Endothelial cell of umbilical vein (primary cell): ENCODE results near the gene CLNK. TPM values are rescaled to one million over a fixed set of nuclear protein-coding genes. Genes with fewer than 3 reads are reported as not detected.

Source experiments
- BruUV-seq: library from RNA; stranded (reverse); fragments of 400-500 nt; replicated peaks from 2 replicates; lab custom pipeline; 2021; lab: Mats Ljungman, UMichigan
- CTCF ChIA-PET: fragments of 300-600, 350-600 bp; sonication (Branson Sonifier 250); formaldehyde crosslinking; loops from one replicate; lab custom pipeline; 2021; ENCODE audit warnings: antibody characterized with exemption, inconsistent platforms; lab: Charles Lee
- POLR2A ChIA-PET: fragments of 300-600, 350-600 bp; sonication (Branson Sonifier 250); formaldehyde crosslinking; loops from one replicate; lab custom pipeline; 2021; ENCODE audit warnings: antibody characterized with exemption, inconsistent platforms; lab: Charles Lee
- DNase-seq: peaks from one replicate; pipeline ENCODE4 v3.0.0-alpha.2; 2011; ENCODE audit warnings: low read depth, low spot score
- FAIRE-seq: peaks from 2 replicates; lab custom pipeline; 2011; peaks lifted over from hg19 to GRCh38; lab: Jason Lieb, UNC
- H2AFZ ChIP-seq: 2 replicates; pipeline ENCODE4 v1.6.0; 2012; ENCODE audit warnings: low read depth, low read length, control low read depth, inconsistent platforms
- H3K27ac ChIP-seq: 2 replicates; pipeline ENCODE4 v1.5.1; 2011; ENCODE audit warnings: low read depth, mild to moderate bottlenecking, control low read depth, low read length, moderate library complexity; ENCODE audit not compliant: insufficient read depth
- H3K27me3 ChIP-seq, 2 experiments: 2 replicates each; pipeline versions ENCODE4 v1.6.0 to v1.6.1; 2011; ENCODE audit warnings: low read length in 2 of 2, mixed read lengths in 1 of 2; ENCODE audit not compliant: control insufficient read depth in 2 of 2, insufficient read depth in 2 of 2
- H3K36me3 ChIP-seq, 2 experiments: 2 replicates in 1 of 2; 3 replicates in 1 of 2; pipeline ENCODE4 v1.5.1; 2011; ENCODE audit warnings: low read length in 2 of 2, mild to moderate bottlenecking in 1 of 2, moderate library complexity in 1 of 2; ENCODE audit not compliant: control insufficient read depth in 2 of 2, insufficient read depth in 2 of 2; ENCODE audit errors: extremely low read depth in 1 of 2
- H3K4me1 ChIP-seq: 3 replicates; pipeline ENCODE4 v1.5.1; 2011; ENCODE audit warnings: mild to moderate bottlenecking, low read length; ENCODE audit not compliant: control insufficient read depth, insufficient read depth; ENCODE audit errors: extremely low read depth
- H3K4me2 ChIP-seq: 2 replicates; pipeline ENCODE4 v1.6.1; 2011; ENCODE audit warnings: low read length, control low read depth, mixed read lengths; ENCODE audit not compliant: insufficient read depth
- H3K4me3 ChIP-seq, 3 experiments: fragments of 200-600 bp in 1 of 3; sonication (generic), shearing (Covaris generic) in 1 of 3; replicated peaks in 1 of 3; 2 replicates each; pipeline ENCODE4 v1.5.1; 2011 to 2016; ENCODE audit warnings: control low read depth in 3 of 3, low read length in 3 of 3, mild to moderate bottlenecking in 2 of 3, inconsistent platforms in 1 of 3, low read depth in 1 of 3, moderate library complexity in 1 of 3; ENCODE audit not compliant: insufficient read depth in 1 of 3
- H3K79me2 ChIP-seq: 2 replicates; pipeline ENCODE4 v1.6.0; 2012; ENCODE audit warnings: low read length, inconsistent platforms; ENCODE audit not compliant: control insufficient read depth, insufficient read depth
- H3K9ac ChIP-seq: replicated peaks from 2 replicates; pipeline ENCODE3; 2011; ENCODE audit warnings: low read length, control low read depth; ENCODE audit not compliant: insufficient read depth; ENCODE audit errors: extremely low read depth
- H3K9me1 ChIP-seq: replicated peaks from 3 replicates; pipeline ENCODE4 v1.6.0; 2011; ENCODE audit warnings: mild to moderate bottlenecking, low read length; ENCODE audit not compliant: control insufficient read depth, insufficient read depth; ENCODE audit errors: extremely low read depth
- H3K9me3 ChIP-seq: replicated peaks from 2 replicates; pipeline ENCODE4 v1.5.1; 2012; ENCODE audit warnings: low read length, inconsistent platforms; ENCODE audit not compliant: control insufficient read depth, insufficient read depth
- H4K20me1 ChIP-seq: replicated peaks from 2 replicates; pipeline ENCODE3; 2011; ENCODE audit warnings: mild to moderate bottlenecking, low read length; ENCODE audit not compliant: control insufficient read depth, insufficient read depth; ENCODE audit errors: extremely low read depth
- CTCF ChIP-seq, 2 donors: IDR thresholded peaks; 1 replicate in 1 of 2; 2 replicates in 1 of 2; pipeline ENCODE4 v1.5.1; 2011; ENCODE audit warnings: low read length in 2 of 2, mild to moderate bottlenecking in 2 of 2, moderate library complexity in 2 of 2, control low read depth in 1 of 2, inconsistent platforms in 1 of 2, low read depth in 1 of 2; ENCODE audit not compliant: insufficient read depth in 1 of 2; ENCODE audit errors: extremely low read depth in 1 of 2
- EZH2 ChIP-seq: IDR thresholded peaks from 2 replicates; pipeline ENCODE4 v1.6.1; 2012; ENCODE audit warnings: borderline replicate concordance, low read depth, mild to moderate bottlenecking, moderate library complexity, low read length, inconsistent platforms; ENCODE audit not compliant: severe bottlenecking
- FOS ChIP-seq: IDR thresholded peaks from 2 replicates; pipeline ENCODE4 v1.6.1; 2011; ENCODE audit warnings: mild to moderate bottlenecking, low read length, moderate library complexity, borderline replicate concordance; ENCODE audit not compliant: insufficient read depth
- GATA2 ChIP-seq: IDR thresholded peaks from 2 replicates; pipeline ENCODE4 v1.7.0; 2011; ENCODE audit warnings: low read depth, mild to moderate bottlenecking, moderate library complexity, mixed read lengths, low read length; ENCODE audit not compliant: insufficient read length, insufficient read depth
- JUN ChIP-seq: IDR thresholded peaks from 2 replicates; pipeline ENCODE4 v1.6.1; 2011; ENCODE audit warnings: borderline replicate concordance, low read depth; ENCODE audit not compliant: insufficient read length, insufficient read depth
- MAX ChIP-seq: IDR thresholded peaks from 2 replicates; pipeline ENCODE4 v1.6.1; 2011; ENCODE audit not compliant: insufficient read depth, insufficient read length
- MYC ChIP-seq: IDR thresholded peaks from one replicate; pipeline ENCODE4 v1.6.1; 2011; ENCODE audit warnings: mild to moderate bottlenecking, low read depth, low read length
- POLR2A ChIP-seq: IDR thresholded peaks from 2 replicates; pipeline ENCODE4 v1.6.1; 2012; ENCODE audit warnings: low read depth, mild to moderate bottlenecking, control low read depth, low read length
- POLR2AphosphoS5 ChIP-seq: IDR thresholded peaks from 2 replicates; pipeline ENCODE4 v1.6.1; 2012; ENCODE audit warnings: low read depth, mild to moderate bottlenecking, control low read depth, low read length, moderate library complexity; ENCODE audit not compliant: insufficient read depth
- dilution Hi-C: fragments of 300-500 bp; cut with MboI; formaldehyde crosslinking; loops from one replicate; pipeline ENCODE4 v1.15.0; 2019; ENCODE audit warnings: low sequenced_read_pairs; ENCODE audit not compliant: extremely low pct_ligation_motif_present
- intact Hi-C: fragments of 100-400 bp; cut with micrococcal nuclease; formaldehyde crosslinking; loops from one replicate; pipeline ENCODE4 v1.10.0; 2022
- polyA plus RNA-seq, 4 experiments: library from polyadenylated mRNA; depleted of rRNA in 3 of 4; stranded (reverse) in 3 of 4; unstranded in 1 of 4; fragments of >200 nt; gene quantifications; 2 replicates each; pipeline versions ENCODE4 v1.2.1 to v1.2.3, GENCODE V29; 2011 to 2012; ENCODE audit warnings: missing spikeins in 1 of 4
- total RNA-seq: library from RNA; stranded (reverse); gene quantifications from 2 replicates; pipeline ENCODE4 v1.2.3, GENCODE V29; 2021

The CLNK gene
- total and polyA plus RNA-seq, 2 donors (not counting 3 experiments of a cell fraction or from before 2014, with no cell fraction given), result not detected

GRCh38 chr4:10470505-10470904 is 214.1 kb downstream of the CLNK start:
- Histone ChIP-seq H3K36me3 (no peaks in the 10 kb centered on the region), H3K9me1 (no peaks in the 10 kb centered on the region), H3K4me2 (no peak overlapping the region), H3K9me3 (no peaks in the 10 kb centered on the region), H4K20me1 (no peaks in the 10 kb centered on the region), H3K4me1 (no peaks in the 10 kb centered on the region), H3K4me3 (no peak overlapping the region), H3K9ac (no peak overlapping the region), H3K27ac (no peak overlapping the region), H3K79me2 (no peaks in the 10 kb centered on the region), H3K27me3 (peaks cover 3 to 7% of the 10 kb centered on the region in 2 experiments), H2AFZ (no peak overlapping the region)
- ChIA-PET POLR2A (no interaction called here), CTCF (no interaction called here)
- FAIRE-seq (no peak), DNase-seq (no peak)
- BruUV-seq, result no TSS peak
- intact Hi-C loops, result no loop called here
- dilution Hi-C loops, result no loop called here
- no peak for TF ChIP-seq POLR2AphosphoS5
- no peak for TF ChIP-seq POLR2A
- TF ChIP-seq MAX, result no peak
- TF ChIP-seq JUN, result no peak
- TF ChIP-seq GATA2, result no peak
- no peak for TF ChIP-seq MYC
- no peak for TF ChIP-seq FOS
- TF ChIP-seq CTCF (IDR thresholded peaks at IDR 0.05; ENCODE audit: extremely low read depth in 1 of 2, insufficient read depth in 1 of 2, low read depth in 1 of 2, low read length in 2 of 2), result no peak
- no peak for TF ChIP-seq EZH2
